ENCODE measurements around the gene KANSL3.

- peak; percentile 91 to 92 for TF ChIP-seq CTCF (IDR thresholded peaks at IDR 0.05; ENCODE audit: extremely low read depth in 1 of 2, insufficient read depth in 1 of 2, low read depth in 1 of 2, low read length in 2 of 2)
- TF ChIP-seq MYC (IDR thresholded peaks at IDR 0.05; ENCODE audit: low read depth, low read length), result no peak
- TF ChIP-seq EZH2 (IDR thresholded peaks at IDR 0.05; ENCODE audit: borderline replicate concordance, low read depth, low read length, severe bottlenecking), result no peak
- TF ChIP-seq POLR2A (IDR thresholded peaks at IDR 0.05; ENCODE audit: low read depth, low read length), result no peak
These were observed 83.6 kb downstream of the KANSL3 start for GRCh38 chr2:96554293-96555145.

Measured in endothelial cell of umbilical vein (primary cell).